ENCODE data around the gene TOMM7.

TOMM7 gene

DNA sequence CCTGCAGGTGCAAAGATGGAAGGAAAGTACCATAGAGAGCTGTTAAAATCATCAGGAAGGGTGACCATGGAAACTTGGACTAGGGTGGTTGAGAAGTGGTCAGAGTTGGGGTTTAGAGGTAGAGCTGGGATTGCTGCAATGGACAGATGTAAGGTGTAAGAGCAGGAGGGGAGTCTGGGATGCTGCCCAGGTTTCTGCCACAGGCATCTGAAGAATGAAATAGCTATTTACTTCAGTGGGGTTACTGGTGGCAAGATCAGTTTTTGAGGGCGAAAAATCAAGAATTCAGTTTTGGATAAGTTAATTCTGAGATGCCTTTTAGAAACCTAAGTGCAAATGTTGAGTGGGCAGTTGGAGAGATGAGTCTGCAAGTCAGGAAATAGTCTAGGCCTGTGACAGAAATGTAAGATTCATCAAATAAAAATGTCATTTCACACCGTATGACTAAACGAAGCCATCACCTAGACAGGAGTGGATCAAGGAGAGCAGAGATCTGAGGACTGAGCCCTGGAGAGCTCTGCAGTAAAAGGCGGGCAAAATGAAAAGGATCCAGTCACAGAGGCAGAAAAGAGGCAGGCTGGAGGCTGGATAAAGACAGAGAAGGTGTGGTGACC, 22.7 kb upstream of the TOMM7 start:
- H3K27ac ChIP-seq (replicated peaks), result no peak overlapping the region

DNA sequence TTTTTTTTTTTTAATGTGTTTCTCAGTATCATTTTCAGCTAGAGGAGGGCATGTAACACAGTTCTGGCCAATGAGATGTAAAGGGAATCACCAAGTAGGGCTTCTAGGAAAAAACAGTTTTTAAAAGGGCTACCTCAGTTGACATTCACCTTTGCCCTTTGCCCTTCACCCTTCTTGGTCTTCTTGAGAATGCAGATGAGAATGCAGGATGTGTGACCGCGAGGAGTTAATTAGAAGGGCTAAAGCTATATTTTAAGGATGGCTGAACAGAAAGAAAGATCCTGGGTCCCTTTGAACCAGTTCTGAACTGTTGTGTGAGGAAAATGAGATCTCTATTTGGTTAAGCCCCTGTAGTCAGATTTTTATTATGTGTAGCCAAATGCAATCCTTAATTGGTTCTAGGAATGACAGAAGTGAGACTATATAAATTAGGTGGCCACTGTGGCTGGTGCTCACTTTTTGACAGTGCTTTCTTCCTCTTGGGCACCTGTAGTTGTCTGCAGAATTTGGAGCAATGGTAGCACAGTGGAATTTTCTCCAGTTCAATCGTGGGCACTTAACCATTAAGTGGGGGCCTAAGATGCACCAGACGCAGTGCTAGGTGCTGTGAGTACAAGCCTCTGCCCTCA, 21.1 kb upstream of the TOMM7 start:
- DNase-seq (ENCODE audit: low read depth in 1 of 2, low spot score in 1 of 2), result no peak
- Histone ChIP-seq H3K27ac (replicated peaks) (no peak overlapping the region), H3K27me3 (ENCODE audit: insufficient read depth, poor library complexity, severe bottlenecking) (no peaks in the 10 kb centered on the region), H3K4me3 (replicated peaks; ENCODE audit: insufficient read depth, low read length) (no peak overlapping the region)
- TF ChIP-seq POLR2AphosphoS5 (IDR thresholded peaks at IDR 0.05; ENCODE audit: low read depth) (no peak), SPI1 (IDR thresholded peaks at IDR 0.05; ENCODE audit: borderline replicate concordance, low read depth) (no peak), GABPA (IDR thresholded peaks at IDR 0.05; ENCODE audit: low read depth) (no peak)
- TF ChIP-seq, protein P1, sequence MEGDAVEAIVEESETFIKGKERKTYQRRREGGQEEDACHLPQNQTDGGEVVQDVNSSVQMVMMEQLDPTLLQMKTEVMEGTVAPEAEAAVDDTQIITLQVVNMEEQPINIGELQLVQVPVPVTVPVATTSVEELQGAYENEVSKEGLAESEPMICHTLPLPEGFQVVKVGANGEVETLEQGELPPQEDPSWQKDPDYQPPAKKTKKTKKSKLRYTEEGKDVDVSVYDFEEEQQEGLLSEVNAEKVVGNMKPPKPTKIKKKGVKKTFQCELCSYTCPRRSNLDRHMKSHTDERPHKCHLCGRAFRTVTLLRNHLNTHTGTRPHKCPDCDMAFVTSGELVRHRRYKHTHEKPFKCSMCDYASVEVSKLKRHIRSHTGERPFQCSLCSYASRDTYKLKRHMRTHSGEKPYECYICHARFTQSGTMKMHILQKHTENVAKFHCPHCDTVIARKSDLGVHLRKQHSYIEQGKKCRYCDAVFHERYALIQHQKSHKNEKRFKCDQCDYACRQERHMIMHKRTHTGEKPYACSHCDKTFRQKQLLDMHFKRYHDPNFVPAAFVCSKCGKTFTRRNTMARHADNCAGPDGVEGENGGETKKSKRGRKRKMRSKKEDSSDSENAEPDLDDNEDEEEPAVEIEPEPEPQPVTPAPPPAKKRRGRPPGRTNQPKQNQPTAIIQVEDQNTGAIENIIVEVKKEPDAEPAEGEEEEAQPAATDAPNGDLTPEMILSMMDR (IDR thresholded peaks at IDR 0.05; ENCODE audit: insufficient read depth, low read length), result no peak
- TF ChIP-seq, protein P2, sequence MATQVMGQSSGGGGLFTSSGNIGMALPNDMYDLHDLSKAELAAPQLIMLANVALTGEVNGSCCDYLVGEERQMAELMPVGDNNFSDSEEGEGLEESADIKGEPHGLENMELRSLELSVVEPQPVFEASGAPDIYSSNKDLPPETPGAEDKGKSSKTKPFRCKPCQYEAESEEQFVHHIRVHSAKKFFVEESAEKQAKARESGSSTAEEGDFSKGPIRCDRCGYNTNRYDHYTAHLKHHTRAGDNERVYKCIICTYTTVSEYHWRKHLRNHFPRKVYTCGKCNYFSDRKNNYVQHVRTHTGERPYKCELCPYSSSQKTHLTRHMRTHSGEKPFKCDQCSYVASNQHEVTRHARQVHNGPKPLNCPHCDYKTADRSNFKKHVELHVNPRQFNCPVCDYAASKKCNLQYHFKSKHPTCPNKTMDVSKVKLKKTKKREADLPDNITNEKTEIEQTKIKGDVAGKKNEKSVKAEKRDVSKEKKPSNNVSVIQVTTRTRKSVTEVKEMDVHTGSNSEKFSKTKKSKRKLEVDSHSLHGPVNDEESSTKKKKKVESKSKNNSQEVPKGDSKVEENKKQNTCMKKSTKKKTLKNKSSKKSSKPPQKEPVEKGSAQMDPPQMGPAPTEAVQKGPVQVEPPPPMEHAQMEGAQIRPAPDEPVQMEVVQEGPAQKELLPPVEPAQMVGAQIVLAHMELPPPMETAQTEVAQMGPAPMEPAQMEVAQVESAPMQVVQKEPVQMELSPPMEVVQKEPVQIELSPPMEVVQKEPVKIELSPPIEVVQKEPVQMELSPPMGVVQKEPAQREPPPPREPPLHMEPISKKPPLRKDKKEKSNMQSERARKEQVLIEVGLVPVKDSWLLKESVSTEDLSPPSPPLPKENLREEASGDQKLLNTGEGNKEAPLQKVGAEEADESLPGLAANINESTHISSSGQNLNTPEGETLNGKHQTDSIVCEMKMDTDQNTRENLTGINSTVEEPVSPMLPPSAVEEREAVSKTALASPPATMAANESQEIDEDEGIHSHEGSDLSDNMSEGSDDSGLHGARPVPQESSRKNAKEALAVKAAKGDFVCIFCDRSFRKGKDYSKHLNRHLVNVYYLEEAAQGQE (IDR thresholded peaks at IDR 0.05; ENCODE audit: insufficient replicate concordance, low read depth), result no peak

More for the DNA sequence above, 22.7 kb upstream of the TOMM7 start:
- H3K4me3 ChIP-seq (replicated peaks; ENCODE audit: insufficient read depth, low read length), result no peak overlapping the region
- no peaks in the 10 kb centered on the region for H3K27me3 ChIP-seq (ENCODE audit: insufficient read depth, poor library complexity, severe bottlenecking)
- TF ChIP-seq GABPA (IDR thresholded peaks at IDR 0.05; ENCODE audit: low read depth) (no peak), POLR2AphosphoS5 (IDR thresholded peaks at IDR 0.05; ENCODE audit: low read depth) (no peak), SPI1 (IDR thresholded peaks at IDR 0.05; ENCODE audit: borderline replicate concordance, low read depth) (no peak)
- TF ChIP-seq, protein P1 (IDR thresholded peaks at IDR 0.05; ENCODE audit: insufficient read depth, low read length), result no peak
- TF ChIP-seq, protein P2 (IDR thresholded peaks at IDR 0.05; ENCODE audit: insufficient replicate concordance, low read depth), result no peak
- DNase-seq (ENCODE audit: low read depth in 1 of 2, low spot score in 1 of 2), result no peak

DNA sequence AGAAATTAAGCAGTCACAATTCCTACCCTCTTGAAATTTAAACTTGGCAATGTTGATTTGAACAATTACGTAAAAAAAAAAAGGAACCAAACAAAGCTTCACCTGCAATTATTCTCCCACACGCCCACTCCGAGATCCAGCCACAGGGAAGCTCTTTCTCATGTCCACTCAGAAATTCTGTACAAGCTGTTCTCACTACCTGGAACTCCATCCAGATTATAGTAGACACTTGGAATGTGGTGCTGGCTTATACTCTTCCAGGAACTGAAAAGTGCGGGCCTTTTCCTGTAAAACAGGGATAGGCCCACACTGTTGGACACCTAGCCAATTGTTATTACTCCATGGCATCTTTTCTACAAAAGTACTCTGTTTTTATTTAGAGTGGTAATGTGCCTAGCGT, 20.3 kb upstream of the TOMM7 start:
- H3K27me3 ChIP-seq (ENCODE audit: insufficient read depth, poor library complexity, severe bottlenecking), result no peaks in the 10 kb centered on the region
- H3K4me3 ChIP-seq (replicated peaks; ENCODE audit: insufficient read depth, low read length), result no peak overlapping the region
- DNase-seq (ENCODE audit: low read depth in 1 of 2, low spot score in 1 of 2), result no peak
- TF ChIP-seq, protein P1 (IDR thresholded peaks at IDR 0.05; ENCODE audit: insufficient read depth, low read length), result no peak
- TF ChIP-seq SPI1 (IDR thresholded peaks at IDR 0.05; ENCODE audit: borderline replicate concordance, low read depth) (no peak), POLR2AphosphoS5 (IDR thresholded peaks at IDR 0.05; ENCODE audit: low read depth) (no peak), GABPA (IDR thresholded peaks at IDR 0.05; ENCODE audit: low read depth) (no peak)
- TF ChIP-seq, protein P2 (IDR thresholded peaks at IDR 0.05; ENCODE audit: insufficient replicate concordance, low read depth), result no peak
- no peak overlapping the region for H3K27ac ChIP-seq (replicated peaks)
